Stomach (tissue), 4 donors: ENCODE results near the gene USP53.

Experiments used
- EP300 ChIP-seq: sonication (generic); formaldehyde crosslinking; IDR thresholded peaks from one replicate; pipeline ENCODE4 v1.6.1; 2017; ENCODE audit warnings: antibody characterized with exemption
- POLR2AphosphoS5 ChIP-seq, 3 donors: sonication (generic); formaldehyde crosslinking; IDR thresholded peaks; one replicate each; pipeline ENCODE4 v1.6.1; 2016; ENCODE audit warnings: antibody characterized with exemption in 3 of 3
- TF ChIP-seq, protein P1 (sequence below), 7 experiments: fragments of 450-650 bp in 4 of 7; fragments of 200-600 bp in 3 of 7; sonication (generic) in 3 of 7; IDR thresholded peaks; one replicate each; pipeline ENCODE4 v1.5.1; 2016 to 2019; ENCODE audit warnings: antibody characterized with exemption in 7 of 7, control low read depth in 2 of 7, mild to moderate bottlenecking in 1 of 7

DNA sequence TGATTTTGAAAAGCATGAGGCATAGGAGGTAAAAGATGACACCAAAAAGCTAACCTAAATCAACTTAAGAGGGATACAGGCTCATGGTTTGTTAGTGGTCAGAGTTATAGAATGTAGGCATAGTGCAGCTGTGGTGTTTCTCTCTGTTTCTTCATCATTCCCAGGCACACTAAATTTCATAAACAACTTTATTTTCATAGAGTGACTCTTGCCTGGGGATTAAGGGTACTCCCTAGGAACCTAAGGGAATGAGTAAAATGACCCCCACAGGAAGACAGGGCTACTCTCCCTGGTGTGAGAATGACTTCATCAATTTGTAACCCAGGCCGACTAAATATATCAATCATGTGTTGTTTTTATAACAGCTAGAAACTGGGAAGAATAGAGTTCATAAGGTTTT lies 98.3 kb downstream of the USP53 start:
- no peak for TF ChIP-seq EP300
- TF ChIP-seq POLR2AphosphoS5 (IDR thresholded peaks at IDR 0.05), result no peak
- TF ChIP-seq, protein P1, sequence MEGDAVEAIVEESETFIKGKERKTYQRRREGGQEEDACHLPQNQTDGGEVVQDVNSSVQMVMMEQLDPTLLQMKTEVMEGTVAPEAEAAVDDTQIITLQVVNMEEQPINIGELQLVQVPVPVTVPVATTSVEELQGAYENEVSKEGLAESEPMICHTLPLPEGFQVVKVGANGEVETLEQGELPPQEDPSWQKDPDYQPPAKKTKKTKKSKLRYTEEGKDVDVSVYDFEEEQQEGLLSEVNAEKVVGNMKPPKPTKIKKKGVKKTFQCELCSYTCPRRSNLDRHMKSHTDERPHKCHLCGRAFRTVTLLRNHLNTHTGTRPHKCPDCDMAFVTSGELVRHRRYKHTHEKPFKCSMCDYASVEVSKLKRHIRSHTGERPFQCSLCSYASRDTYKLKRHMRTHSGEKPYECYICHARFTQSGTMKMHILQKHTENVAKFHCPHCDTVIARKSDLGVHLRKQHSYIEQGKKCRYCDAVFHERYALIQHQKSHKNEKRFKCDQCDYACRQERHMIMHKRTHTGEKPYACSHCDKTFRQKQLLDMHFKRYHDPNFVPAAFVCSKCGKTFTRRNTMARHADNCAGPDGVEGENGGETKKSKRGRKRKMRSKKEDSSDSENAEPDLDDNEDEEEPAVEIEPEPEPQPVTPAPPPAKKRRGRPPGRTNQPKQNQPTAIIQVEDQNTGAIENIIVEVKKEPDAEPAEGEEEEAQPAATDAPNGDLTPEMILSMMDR (IDR thresholded peaks at IDR 0.05), result no peak
